ENCODE measurements around the gene TAS1R1.

DNA sequence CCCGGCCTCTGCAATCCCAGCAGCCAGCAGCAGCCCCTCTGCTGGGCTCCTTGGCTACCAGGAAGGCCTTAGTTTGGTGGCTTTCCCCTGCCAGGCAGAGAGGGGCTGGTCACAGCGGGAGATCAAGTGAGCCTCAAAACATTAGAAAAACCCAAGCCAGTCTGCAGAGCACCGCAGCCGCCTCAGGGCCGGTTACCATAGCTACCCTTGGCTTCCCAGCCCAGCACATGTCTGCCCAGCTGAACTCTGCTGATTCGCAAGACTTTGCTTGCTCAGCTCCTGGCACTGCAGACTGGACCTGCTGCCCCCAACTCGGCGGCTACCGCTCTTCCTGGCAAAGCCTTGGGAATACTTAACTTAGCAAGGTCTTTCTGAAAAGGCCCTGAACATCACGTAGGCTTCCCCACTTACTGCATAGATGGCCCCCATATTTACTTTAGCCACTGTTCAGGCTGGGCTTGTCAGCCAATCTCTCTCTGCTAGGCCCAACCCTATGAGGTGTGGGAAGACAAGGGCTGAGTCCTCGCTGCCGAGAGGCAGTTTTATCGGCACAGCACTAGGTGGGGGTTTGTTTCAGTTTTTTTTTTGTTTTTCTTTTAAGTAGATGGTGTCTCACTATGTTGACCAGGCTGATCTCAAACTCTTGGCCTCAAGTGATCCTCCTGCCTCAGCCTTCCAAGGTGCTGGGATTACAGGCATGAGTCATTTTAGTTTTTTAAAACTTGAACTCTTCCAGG is 35.0 kb upstream of the TAS1R1 start:
- TF ChIP-seq CTCF (IDR thresholded peaks at IDR 0.05) (no peak), POLR2AphosphoS5 (IDR thresholded peaks at IDR 0.05; ENCODE audit: low read depth, low read length) (no peak), SIN3A (IDR thresholded peaks at IDR 0.05; ENCODE audit: borderline replicate concordance, insufficient read depth, low read depth, low read length) (no peak), TCF7L2 (IDR thresholded peaks at IDR 0.05; ENCODE audit: low read depth, low read length) (no peak)
- TF ChIP-seq, protein P1, sequence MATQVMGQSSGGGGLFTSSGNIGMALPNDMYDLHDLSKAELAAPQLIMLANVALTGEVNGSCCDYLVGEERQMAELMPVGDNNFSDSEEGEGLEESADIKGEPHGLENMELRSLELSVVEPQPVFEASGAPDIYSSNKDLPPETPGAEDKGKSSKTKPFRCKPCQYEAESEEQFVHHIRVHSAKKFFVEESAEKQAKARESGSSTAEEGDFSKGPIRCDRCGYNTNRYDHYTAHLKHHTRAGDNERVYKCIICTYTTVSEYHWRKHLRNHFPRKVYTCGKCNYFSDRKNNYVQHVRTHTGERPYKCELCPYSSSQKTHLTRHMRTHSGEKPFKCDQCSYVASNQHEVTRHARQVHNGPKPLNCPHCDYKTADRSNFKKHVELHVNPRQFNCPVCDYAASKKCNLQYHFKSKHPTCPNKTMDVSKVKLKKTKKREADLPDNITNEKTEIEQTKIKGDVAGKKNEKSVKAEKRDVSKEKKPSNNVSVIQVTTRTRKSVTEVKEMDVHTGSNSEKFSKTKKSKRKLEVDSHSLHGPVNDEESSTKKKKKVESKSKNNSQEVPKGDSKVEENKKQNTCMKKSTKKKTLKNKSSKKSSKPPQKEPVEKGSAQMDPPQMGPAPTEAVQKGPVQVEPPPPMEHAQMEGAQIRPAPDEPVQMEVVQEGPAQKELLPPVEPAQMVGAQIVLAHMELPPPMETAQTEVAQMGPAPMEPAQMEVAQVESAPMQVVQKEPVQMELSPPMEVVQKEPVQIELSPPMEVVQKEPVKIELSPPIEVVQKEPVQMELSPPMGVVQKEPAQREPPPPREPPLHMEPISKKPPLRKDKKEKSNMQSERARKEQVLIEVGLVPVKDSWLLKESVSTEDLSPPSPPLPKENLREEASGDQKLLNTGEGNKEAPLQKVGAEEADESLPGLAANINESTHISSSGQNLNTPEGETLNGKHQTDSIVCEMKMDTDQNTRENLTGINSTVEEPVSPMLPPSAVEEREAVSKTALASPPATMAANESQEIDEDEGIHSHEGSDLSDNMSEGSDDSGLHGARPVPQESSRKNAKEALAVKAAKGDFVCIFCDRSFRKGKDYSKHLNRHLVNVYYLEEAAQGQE (IDR thresholded peaks at IDR 0.05; ENCODE audit: insufficient read depth in 1 of 2, low read depth in 2 of 2, low read length in 1 of 2) = no peak

Measured in Panc1 (cell line).